HEK293 (cell line): ENCODE measurements around the gene CELA2A.

ENCODE experiments used
- CTCF ChIA-PET: fragments of 350-600 bp; formaldehyde crosslinking; extraction: SDS; loops from one replicate; lab custom pipeline; 2021; ENCODE audit warnings: antibody characterized with exemption; lab: Yijun Ruan, JAX
- POLR2A ChIA-PET: fragments of 300-600 bp; formaldehyde crosslinking; extraction: SDS; loops from one replicate; lab custom pipeline; 2020; ENCODE audit warnings: antibody characterized with exemption, inconsistent platforms; lab: Yijun Ruan, JAX
- H3K27ac ChIP-seq: fragments of 200-500 bp; sonication (Bioruptor generic); 2 replicates; pipeline ENCODE4 v1.5.1; 2014; ENCODE audit warnings: low read depth, low read length, control low read depth, inconsistent platforms; ENCODE audit errors: extremely low read depth
- H3K36me3 ChIP-seq, 2 experiments: fragments of 200-500 bp in 1 of 2; sonication (Bioruptor generic) in 1 of 2; 1 replicate in 1 of 2; 2 replicates in 1 of 2; pipeline ENCODE4 v1.5.1; 2014 to 2017; ENCODE audit warnings: inconsistent platforms in 2 of 2, low read length in 2 of 2; ENCODE audit not compliant: control insufficient read depth in 2 of 2, insufficient read depth in 1 of 2
- H3K4me1 ChIP-seq: fragments of 200-500 bp; sonication (Bioruptor generic); 2 replicates; pipeline ENCODE4 v1.5.1; 2014; ENCODE audit warnings: mild to moderate bottlenecking, low read length, inconsistent platforms; ENCODE audit not compliant: control insufficient read depth, insufficient read depth
- H3K4me3 ChIP-seq: 2 replicates; pipeline ENCODE4 v1.5.1; 2011; ENCODE audit warnings: low read depth, mild to moderate bottlenecking, control low read depth, low read length, moderate library complexity
- H3K9me3 ChIP-seq: fragments of 200-500 bp; sonication (Bioruptor generic); 2 replicates; pipeline ENCODE4 v1.5.1; 2014; ENCODE audit warnings: low read depth, low read length, inconsistent platforms; ENCODE audit not compliant: control insufficient read depth, insufficient read depth
- CTCF ChIP-seq: fragments of 450-650 bp; formaldehyde crosslinking; IDR thresholded peaks from 2 replicates; pipeline ENCODE4 v1.5.1; 2016; ENCODE audit warnings: missing biosample characterization, missing genetic modification characterization
- GLI4 ChIP-seq: fragments of 450-650 bp; formaldehyde crosslinking; IDR thresholded peaks from 2 replicates; pipeline ENCODE4 v1.5.1; 2016; ENCODE audit warnings: missing biosample characterization, missing genetic modification characterization
- HIC1 ChIP-seq: fragments of 450-650 bp; formaldehyde crosslinking; IDR thresholded peaks from 2 replicates; pipeline ENCODE4 v1.5.1; 2016; ENCODE audit warnings: missing biosample characterization, missing genetic modification characterization
- PRDM10 ChIP-seq: fragments of 450-650 bp; formaldehyde crosslinking; IDR thresholded peaks from 2 replicates; pipeline ENCODE4 v1.5.1; 2016; ENCODE audit warnings: missing biosample characterization, missing genetic modification characterization
- REST ChIP-seq: fragments of 450-650 bp; formaldehyde crosslinking; IDR thresholded peaks from 2 replicates; pipeline ENCODE4 v1.5.1; 2016; ENCODE audit warnings: missing biosample characterization, missing genetic modification characterization
- ZBTB26 ChIP-seq: fragments of 450-650 bp; formaldehyde crosslinking; optimal IDR thresholded peaks from 2 replicates; pipeline ENCODE3; 2016; ENCODE audit warnings: missing biosample characterization, mild to moderate bottlenecking, missing genetic modification characterization
- ZBTB49 ChIP-seq: fragments of 450-650 bp; formaldehyde crosslinking; IDR thresholded peaks from 2 replicates; pipeline ENCODE4 v1.5.1; 2016; ENCODE audit warnings: missing biosample characterization, missing genetic modification characterization, low read depth
- ZNF16 ChIP-seq: fragments of 450-650 bp; formaldehyde crosslinking; IDR thresholded peaks from 2 replicates; pipeline ENCODE4 v1.5.1; 2016; ENCODE audit warnings: low read depth, missing biosample characterization, missing genetic modification characterization
- ZNF174 ChIP-seq: fragments of 450-650 bp; formaldehyde crosslinking; IDR thresholded peaks from 2 replicates; pipeline ENCODE4 v1.5.0; 2017; ENCODE audit warnings: missing biosample characterization, mild to moderate bottlenecking, missing genetic modification characterization
- ZNF175 ChIP-seq: fragments of 450-650 bp; formaldehyde crosslinking; IDR thresholded peaks from 2 replicates; pipeline ENCODE4 v1.5.1; 2016; ENCODE audit warnings: missing biosample characterization, missing genetic modification characterization
- ZNF223 ChIP-seq: fragments of 450-650 bp; formaldehyde crosslinking; IDR thresholded peaks from 2 replicates; pipeline ENCODE4 v1.5.1; 2016; ENCODE audit warnings: missing biosample characterization, missing genetic modification characterization
- ZNF239 ChIP-seq: fragments of 450-650 bp; formaldehyde crosslinking; IDR thresholded peaks from 2 replicates; pipeline ENCODE4 v1.5.1; 2016; ENCODE audit warnings: missing biosample characterization, missing genetic modification characterization
- ZNF302 ChIP-seq: fragments of 450-650 bp; formaldehyde crosslinking; IDR thresholded peaks from 2 replicates; pipeline ENCODE4 v1.5.1; 2016; ENCODE audit warnings: missing biosample characterization, missing genetic modification characterization, low read depth
- ZNF354C ChIP-seq: fragments of 450-650 bp; formaldehyde crosslinking; IDR thresholded peaks from 2 replicates; pipeline ENCODE4 v1.5.1; 2016; ENCODE audit warnings: missing biosample characterization, missing genetic modification characterization, low read depth, borderline replicate concordance
- ZNF366 ChIP-seq: fragments of 450-650 bp; formaldehyde crosslinking; conservative IDR thresholded peaks from 2 replicates; pipeline ENCODE4 v1.5.1; 2016; ENCODE audit warnings: missing biosample characterization, missing genetic modification characterization
- ZNF501 ChIP-seq: fragments of 450-650 bp; formaldehyde crosslinking; IDR thresholded peaks from 2 replicates; pipeline ENCODE4 v1.5.1; 2016; ENCODE audit warnings: missing biosample characterization, missing genetic modification characterization
- ZNF623 ChIP-seq: fragments of 450-650 bp; formaldehyde crosslinking; IDR thresholded peaks from 2 replicates; pipeline ENCODE4 v1.5.1; 2016; ENCODE audit warnings: missing biosample characterization, missing genetic modification characterization
- ZNF660 ChIP-seq: fragments of 450-650 bp; IDR thresholded peaks from 2 replicates; pipeline ENCODE4 v1.5.1; 2018; ENCODE audit warnings: missing biosample characterization, mild to moderate bottlenecking, missing genetic modification characterization
- ZNF76 ChIP-seq: fragments of 450-650 bp; formaldehyde crosslinking; IDR thresholded peaks from 2 replicates; pipeline ENCODE4; 2016; ENCODE audit warnings: low read depth, missing biosample characterization, missing genetic modification characterization, borderline replicate concordance
- ZXDB ChIP-seq: fragments of 450-650 bp; formaldehyde crosslinking; IDR thresholded peaks from 2 replicates; pipeline ENCODE4 v1.5.1; 2016; ENCODE audit warnings: missing biosample characterization, missing genetic modification characterization

The CELA2A gene

GRCh38 chr1:15412175-15412800, 44.2 kb upstream of the CELA2A start:
- Histone ChIP-seq H3K36me3 (peaks cover 0 to 20% of the 10 kb centered on the region in 2 experiments; a peak in 1 of 3 replicates), H3K27ac (no peak overlapping the region), H3K4me3 (no peak overlapping the region), H3K9me3 (no peaks in the 10 kb centered on the region), H3K4me1 (peaks cover 3% of the 10 kb centered on the region; the same call in 1 of the 2 replicates)
- CTCF ChIA-PET: interaction anchor here (0.6 to 1.8 kb wide), 4 partner anchors 19 to 186 kb away, joined by 3 to 7 read pairs (median 7); no protein-coding TSS in a partner anchor
- TF ChIP-seq ZNF223 (tag by site-specific recombination) (no peak), ZNF501 (tag by site-specific recombination) (no peak), CTCF (tag by site-specific recombination) (no peak), HIC1 (tag by site-specific recombination) (no peak), REST (tag by site-specific recombination) (no peak), GLI4 (tag by site-specific recombination) (no peak), ZNF660 (no peak), ZNF354C (tag by site-specific recombination) (no peak), ZBTB26 (tag by site-specific recombination) (no peak), ZNF302 (tag by site-specific recombination) (no peak), ZNF239 (tag by site-specific recombination) (no peak), ZNF366 (no peak), ZNF76 (tag by site-specific recombination) (no peak), ZNF16 (tag by site-specific recombination) (no peak), ZNF175 (tag by site-specific recombination) (no peak), PRDM10 (no peak), ZNF174 (tag by site-specific recombination) (no peak), ZXDB (tag by site-specific recombination) (no peak), ZBTB49 (tag by site-specific recombination) (no peak), ZNF623 (tag by site-specific recombination) (no peak)
- POLR2A ChIA-PET: interaction anchor here (0.6 to 1.6 kb wide), 2 partner anchors 10 to 79 kb away, joined by 3 to 4 read pairs; no protein-coding TSS in a partner anchor
